NCI-H526 treated with DMSO at 0.1 percent for 48 hours (cell line): ENCODE data around the gene NOL4L.

Experiments used
- DNase-seq: peaks from one replicate; lab custom pipeline; 2025; lab: John Stamatoyannopoulos, UW

Gene NOL4L

DNA sequence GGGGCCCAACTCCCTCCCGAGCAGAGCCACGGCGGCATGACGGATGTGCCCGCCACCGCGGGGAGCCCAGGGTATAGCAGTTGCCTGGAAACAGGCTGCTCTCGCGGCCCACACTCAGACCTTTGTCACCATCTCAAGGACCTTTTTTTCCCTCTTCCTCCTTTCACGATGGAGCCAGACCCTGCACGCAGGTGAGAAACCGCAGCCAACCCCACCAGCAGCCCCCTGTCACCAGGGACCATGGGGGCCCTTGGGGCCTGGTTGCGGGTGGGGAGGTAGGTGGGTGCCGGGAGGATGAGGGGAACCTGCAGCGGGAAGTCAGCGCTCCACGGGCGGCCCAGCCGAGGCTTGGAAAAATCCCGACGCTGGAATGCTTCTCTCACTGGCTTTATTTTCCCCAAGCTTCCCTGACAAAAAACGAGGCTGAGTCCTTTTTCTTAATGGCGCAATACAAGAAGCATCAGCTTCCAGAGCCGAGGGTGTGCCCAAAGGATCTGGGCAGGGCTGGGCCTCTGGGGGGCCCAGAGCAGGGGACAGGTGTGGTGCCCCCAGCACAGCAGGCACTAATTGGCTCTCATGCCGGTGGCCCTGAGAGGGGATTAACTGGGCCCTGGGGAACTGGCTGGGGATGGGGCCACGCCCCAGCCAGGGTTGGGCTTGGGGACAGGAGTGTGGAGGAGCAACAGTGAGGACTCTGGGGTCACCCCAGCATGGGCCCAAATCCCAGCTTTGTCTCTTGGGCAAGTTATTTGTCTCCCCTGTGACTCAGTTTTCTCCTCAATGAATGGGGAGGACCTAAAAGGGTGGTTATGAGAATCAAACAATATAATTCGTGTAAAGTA lies 23.9 kb downstream of the NOL4L start:
- no peak for DNase-seq

DNA sequence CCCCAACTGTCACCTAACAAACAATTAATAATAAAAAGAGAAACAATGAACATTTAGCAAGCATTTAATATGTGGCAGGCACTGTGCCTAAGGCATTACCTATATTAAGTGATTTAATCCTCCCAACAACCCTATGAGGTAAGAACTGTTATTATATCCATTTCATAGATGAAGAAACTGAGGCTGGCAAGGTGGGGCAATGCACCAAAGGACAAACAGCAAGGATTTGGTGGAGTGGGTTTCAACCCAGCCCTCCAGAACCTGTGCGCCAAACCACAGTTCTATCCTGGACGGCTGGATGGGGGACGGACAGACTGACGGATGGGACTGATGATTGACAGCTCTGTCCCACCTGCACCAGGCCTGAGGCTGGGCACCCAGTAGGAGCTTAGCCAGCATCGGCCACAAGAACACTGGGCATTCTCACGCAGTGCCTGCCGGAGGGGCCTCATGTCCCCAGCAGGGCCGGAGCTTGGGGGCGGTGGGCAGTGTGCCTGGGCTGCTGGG lies 24.6 kb downstream of the NOL4L start:
- DNase-seq = no peak

DNA sequence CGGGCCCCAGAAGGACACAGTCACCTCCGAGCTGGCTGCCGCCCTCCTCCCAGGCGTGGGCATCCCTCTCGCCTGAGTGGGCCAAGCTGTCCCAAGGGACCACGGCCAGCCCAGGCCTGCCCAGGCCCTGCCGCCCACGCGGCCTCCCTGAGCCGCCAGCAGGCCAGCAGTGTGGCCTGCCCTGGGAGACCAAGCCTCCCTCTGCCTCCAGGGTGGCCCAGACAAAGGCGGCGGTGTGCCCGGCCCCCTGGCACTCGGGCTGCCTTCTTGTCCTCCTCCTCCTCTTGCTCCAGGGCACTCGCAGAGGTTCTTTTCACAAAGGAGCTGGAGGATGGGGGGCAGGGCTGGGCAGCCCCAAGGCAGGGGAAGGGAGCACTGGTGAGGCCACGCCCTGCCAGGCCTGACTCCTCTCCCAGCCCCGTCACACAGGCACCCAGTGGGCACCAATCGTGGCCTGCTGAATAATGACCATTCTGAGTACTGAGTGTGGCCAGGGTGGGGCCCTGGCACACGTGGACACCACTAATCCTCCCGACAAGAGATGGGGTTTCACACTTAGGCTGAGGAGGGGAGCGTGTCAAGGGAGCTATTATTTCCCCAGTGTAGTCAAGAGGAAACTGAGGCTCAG lies 25.3 kb downstream of the NOL4L start:
- no peak for DNase-seq

DNA sequence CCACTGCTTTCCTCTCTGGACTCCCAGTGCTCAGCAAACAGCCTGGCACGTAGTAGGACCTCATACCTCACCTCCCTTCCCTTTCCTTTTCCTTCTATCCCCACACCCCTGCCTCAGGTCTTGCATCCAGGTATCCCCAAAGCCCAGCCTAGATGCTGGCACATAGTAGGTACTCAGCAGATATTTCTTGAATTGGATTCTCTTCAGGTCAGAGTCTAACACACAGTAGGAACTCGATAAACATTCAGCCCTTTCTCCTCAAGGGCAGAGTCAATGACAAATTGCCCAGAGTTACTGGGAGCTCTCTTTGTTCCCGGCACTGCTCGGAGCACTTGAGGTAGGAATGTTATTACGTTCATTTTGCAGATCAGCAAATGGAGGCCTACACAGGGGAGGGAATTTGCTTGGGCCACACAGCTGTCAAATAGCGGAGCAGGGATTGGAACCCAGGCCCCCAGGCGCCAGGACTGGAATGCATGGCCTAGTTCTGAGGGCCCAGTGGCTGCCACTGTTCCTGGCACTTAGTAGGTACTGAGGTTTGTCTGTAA lies 25.9 kb downstream of the NOL4L start:
- DNase-seq = no peak

DNA sequence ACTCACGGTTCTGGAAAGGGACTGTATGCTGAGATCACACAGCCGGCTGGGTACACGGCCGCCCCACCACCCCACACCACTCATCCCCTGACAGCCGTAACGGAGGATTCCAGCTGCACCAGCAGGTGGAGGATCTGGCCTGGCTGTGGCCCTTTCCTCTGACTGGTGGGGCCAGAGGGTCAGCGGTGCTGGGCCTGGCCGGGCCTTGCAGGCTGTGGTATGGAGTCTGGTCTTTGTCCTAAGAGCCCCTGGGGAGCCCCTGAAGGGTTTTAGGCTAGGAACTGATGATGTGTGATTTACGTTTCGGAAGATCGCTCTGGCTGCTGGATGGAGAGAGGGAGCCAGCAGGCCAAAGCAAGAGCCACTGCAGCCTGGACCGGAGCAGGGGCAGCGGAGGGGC lies 26.6 kb downstream of the NOL4L start:
- no peak for DNase-seq

DNA sequence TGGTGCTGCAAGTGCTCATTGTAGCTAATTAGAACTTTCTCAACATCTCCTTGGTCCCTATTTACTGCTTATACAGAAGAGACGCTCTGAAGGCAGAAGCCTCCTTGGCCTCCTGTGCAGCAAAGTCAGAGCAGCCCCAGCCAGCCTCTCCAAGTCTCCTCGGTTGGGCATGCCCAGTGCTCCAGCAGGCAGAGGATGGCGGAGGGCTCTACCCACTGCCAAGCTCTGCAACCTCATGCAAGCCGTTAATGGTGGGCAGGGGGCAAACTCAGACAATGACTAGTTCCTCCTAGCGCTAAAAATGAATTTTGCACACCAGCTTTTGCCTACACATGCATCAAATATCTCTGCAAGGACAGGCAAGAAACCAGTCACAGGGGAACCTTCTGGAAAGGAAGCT lies 27.8 kb downstream of the NOL4L start:
- DNase-seq = no peak

DNA sequence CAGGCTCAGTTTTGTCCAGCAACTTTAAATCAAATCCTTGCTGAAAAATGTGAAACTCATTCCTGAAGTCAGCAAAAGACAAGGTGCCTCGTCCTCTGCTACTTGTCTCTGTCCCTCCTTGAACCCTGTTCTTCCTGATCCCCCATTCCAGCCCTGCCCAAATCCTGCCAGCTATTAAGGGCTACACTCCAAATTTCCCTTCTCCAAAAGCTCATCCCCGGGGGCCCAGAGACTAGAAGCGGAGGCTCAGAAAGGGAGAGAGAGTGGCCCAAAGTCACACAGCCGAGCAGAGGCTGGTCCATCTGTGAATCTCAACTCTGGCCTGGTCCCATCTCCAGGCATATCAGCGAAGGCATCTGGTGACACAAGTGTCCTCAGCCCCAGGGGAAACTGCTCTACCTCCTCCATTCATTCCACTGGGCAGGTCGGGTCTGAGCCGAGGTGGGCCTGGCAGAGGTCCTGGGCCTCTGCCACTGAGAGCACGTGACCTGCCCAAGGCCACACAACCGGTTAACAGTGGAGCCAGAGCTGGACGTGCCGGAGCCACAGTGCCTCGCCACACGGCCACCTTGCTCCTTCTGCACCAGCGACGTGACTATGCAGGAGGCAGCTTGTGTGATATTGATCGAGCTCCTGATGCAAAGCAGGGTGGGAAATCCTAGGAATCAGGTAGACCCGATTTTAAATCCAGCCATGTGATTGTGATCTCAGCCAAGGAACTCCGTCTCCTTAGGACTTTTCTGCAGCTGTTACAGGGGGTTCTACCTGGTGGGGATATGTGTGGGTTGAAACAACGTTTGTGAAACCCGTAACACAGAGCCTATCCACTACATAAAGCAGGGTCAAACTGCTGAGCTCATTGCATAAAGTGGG lies 28.6 kb downstream of the NOL4L start:
- no peak for DNase-seq

DNA sequence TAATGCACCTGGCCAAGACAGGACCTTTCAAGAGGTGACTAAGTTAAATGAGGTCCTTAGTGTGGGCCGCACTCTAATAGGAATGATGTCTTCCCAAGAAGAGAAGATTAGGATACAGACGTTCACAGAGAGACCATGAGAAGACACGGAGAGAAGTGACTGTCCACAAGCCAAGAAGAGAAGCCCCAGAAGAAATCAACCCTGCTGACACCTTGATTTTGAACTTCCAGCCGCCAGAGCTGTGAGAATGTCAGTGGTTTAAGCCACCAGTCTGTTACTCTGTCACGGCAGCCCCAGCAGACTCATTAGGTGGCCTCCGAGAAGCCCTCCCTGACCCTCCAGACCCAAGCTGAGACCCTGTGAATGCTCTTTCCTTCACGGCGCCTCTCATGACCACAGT lies 29.5 kb downstream of the NOL4L start:
- no peak for DNase-seq

DNA sequence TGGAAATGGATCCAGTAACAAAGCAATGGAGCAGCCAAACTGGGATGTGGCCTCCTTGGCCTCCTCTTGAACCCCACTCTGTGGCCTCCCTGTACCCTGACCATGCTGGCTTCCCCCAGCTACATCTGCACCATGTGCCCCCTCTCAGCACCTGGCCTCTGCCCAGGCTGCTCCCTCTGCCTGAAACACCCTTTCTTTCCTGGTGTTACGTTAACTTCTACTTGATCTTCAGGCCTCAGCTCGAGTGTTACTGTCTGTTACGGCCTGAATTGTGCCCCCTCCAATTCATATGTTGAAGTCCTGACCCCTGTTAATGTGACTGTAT lies 30.2 kb downstream of the NOL4L start:
- DNase-seq = no peak

DNA sequence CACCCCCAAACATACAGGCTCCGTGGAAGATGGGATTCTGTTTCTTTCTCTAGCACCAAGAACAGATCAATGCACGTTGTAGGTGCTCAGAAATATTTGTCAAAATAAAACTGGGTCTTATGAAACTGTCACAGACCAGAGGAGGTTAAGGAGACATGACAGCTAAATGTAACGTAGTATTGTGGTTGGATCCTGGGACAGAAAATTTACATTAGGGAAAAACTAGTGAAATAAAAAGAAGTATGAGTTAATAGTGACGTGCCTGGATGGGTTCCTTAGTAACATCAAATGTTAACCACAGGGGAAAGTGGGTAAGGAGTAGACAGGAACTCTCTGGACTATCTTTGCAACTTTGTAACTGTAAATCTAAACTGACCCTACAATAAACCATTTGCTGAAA lies 31.5 kb downstream of the NOL4L start:
- no peak for DNase-seq

DNA sequence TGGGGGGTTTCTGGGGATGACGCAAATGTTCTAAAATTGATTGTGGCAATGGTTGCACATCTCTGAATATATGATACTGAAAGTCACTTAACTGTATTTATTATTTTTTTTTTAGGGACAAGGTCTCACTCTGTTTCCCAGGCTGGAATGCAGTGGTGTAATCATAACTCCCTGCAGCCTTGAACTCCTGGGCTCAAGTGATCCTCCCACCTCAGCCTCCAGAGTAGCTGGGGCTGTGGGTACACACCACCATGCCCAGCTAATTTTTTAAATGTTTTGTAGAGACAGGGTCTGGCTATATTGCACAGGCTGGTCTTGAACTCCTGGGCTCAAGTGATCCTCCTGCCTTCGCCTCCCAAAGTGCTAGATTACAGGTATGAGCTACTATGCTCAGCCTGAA lies 33.4 kb downstream of the NOL4L start:
- no peak for DNase-seq

DNA sequence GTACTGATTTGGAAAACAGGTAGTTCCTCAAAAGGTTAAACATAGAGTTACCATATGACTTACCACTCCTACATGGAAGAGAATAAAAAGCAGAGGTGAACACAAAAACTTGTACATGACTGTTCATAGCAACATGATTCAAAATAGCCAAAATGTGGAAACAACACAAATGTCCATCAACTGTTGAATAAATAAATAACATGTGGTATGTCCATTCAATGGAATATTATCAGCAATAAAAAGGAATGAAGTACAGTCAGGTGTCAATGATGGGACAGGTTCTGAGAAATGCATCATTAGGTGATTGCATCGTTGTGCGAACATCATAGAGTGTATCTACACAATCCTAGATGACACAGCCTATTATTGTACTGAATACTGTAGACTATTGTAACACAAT lies 35.3 kb downstream of the NOL4L start:
- DNase-seq = no peak

DNA sequence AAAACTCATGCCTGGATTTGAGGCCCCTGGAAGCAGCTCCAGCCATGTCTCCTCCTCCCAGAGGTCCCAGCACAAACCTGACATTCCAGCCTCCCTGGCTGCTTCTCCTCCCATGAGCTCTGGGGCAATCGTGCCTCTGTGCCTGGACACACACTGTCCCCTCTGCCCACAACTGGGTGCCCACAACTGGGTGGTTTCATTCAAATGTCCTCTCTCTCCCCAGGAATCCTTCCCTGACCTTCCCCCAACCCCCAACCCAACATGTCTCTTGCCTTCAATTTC lies 37.4 kb downstream of the NOL4L start:
- no peak for DNase-seq

DNA sequence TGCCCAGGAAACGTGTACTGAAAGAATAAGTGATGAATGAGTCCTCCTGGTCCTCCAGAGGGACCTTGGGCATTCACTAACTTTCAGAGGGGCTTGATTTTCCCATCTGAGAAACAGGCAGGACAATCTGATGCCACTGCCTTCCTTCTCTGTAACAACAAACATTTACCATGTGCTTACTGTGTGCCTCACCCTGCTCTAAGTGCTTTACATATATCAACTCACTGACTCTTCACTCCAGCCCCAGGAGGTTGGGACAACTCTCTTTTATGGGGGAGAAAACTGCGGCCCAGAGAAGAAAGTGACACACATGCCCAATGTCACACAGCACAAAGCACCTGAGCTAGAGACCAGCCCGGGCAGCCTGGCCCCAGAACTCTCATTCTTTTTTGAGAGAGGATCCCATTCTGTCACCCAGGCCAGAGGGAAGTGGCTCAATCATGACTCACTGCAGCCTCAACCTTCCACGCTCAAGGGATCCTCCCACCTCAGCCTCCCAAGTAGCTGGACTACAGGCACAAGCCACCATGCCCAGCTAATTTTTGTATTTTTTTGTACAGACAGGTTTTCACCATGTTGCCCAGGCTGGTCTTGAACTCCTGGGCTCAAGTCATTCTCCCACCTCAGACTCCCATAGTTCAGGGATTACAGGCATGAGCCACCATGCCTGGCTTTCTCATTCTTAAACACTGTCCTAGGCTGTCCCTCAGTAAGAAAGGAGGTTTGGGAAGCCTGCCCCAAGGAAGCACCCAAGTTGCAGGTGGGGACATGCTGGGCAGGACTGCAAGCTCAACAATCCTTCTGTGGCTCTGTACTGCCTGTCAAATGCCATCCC lies 38.0 kb downstream of the NOL4L start:
- DNase-seq = no peak

DNA sequence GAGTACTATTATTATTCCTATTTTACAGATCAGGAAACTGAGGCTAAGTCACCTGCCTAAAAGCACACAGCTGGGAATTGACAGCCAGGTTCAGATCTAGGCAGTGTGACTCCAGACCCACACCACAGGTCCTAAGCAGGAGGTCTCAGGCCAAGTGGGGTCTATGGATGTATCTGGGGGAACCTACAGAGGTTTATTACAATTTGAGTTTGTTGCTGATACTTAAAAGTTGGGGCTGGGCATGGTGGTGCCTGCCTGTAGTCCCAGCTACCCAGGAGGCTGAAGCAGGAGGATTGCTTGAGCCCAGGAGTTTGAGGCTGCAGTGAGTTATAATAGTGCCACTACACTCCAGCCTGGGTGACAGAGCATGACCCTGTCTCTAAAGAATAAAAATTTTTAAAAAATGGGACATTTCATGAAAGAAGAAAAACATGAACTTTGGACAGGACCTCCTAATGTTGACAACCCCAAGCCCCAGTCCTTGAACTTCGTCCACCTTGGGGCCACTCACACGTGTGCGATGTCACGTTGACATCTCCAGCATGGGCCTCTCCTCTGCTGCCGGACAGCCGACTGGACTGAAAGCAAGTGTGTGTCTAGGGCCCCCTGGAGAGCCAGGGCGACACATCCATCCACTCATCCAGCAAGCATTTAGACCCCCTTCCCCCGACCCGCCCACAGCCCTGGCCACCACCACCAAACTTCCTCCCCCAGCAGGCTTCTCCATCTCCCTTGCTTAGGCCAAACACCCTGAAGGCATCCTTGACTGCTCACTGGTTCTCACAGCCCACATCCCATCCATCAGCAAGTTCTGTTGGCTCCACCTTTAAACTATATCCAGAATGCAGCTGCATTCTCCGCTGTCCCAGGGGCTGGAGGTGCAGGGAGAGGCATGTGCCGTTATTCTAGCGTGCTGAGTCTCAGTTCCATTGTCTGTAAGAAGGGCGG lies 40.0 kb downstream of the NOL4L start:
- no peak for DNase-seq

DNA sequence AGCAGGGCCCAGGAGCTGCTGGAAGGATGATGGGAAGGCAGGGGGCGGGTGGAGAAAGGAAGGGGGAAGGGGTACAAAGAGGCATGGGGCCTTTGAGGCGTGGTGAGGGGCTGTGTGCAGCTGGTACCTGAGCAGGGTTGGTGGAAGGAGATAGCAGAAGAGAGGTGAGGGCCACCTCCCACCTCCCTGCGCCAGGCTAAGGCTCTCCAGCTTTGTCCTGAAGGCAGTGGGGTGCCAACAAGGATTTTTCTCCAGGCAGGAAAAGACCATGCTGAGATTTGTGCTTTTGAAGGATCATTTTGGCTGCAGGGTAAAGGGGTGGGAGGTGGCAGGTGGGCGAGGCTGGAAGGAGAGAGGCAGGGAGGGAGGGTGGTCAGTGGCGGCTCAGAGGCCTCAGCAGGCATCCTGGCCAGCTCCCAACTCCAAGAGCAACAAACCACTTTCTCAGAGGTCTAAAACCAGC lies 40.8 kb downstream of the NOL4L start:
- DNase-seq = no peak

DNA sequence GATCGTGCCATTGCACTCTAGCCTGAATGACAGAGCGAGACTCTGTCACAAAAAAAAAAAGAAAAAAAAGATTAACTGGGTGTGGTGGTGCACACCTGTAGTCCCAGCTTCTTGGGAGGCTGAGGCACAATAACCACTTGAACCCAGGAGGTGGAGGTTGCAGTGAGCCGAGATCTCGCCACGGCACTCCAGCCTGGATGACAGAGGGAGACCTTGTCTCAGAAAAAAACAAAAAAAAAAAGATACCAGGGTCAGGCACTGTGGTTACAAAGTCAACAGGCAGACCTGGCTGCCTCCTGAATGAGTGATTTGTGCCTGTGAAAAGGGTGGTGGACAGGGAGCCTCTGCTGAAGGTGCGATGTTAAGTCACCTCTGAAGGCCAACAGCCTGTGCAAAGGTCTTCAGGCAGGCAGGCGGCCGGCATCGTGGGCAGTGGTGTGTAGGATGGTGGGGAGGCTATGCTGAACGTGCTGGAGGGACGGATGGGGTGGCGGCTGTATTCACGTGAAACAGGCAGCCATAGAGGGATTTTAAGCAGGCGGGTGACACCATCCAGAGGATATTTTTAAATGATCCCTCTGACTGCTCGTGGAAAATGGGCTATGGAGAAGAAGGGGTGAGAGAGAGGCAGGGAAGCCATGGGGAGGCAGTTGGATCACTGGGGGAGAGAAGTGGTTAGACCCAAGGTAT lies 41.4 kb downstream of the NOL4L start:
- no peak for DNase-seq

DNA sequence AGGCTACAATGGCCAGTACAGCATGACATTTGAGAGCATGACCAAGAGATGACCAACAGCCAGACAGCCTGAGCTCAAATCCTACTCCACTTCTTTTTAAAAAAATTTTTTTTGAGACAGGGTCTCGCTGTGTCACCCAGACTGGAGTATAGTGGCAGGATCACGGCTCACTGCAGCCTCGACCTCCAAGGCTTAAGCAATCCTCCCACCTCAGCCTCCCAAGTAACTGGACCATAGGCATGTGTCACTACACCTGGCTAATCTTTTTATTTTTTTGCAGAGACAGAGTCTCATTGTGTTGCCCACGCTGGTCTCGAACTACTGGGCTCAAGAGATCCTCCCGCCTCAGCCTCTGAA lies 42.9 kb downstream of the NOL4L start:
- no peak for DNase-seq

DNA sequence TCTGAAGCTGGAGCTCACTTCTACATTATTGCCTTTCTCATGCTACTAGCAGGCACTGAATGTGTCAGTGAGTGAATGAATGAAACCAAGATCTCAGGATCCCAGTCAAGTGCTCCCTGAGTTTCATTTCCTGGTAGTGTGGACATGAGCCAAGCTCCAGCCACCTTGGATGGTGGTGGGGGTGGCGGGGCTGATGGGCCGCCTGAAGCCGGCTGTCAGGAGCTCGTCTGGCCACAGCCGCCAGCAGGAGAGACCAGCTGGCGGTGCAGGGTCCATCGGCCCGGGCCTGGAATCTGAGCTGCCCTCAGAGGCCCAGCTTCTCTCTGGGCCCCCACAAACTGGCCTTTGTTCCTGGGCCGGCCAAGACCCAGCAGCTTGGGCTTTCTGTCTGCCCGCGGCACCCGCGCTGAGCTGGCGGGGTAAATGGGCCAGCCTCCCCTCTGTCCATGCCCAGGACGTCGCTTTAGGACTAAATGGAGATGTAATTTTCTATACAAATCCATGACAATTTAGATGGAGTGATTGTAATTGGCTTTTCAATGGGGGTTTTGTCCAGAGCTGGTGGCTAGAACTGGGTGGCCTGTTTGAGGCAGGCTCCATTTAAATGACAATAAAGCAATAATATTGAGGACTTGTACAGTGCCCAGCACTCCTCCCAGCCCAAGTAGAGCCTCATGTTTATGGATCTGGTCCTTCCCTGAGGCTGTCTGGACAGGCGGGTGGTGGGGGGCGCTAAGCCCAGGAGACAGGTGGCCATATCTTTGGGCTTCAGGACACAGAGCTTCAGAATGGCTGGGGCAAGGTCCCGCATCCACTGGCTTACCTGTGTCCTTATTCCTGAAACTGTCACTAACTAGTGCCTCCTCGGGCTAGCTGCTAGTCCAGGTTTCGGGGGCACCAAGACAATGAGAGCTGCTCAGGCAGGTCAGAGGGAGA lies 43.5 kb downstream of the NOL4L start:
- no peak for DNase-seq
